Pancreas (tissue), 10 donors: Measurements from ENCODE around the gene GARIN5B. TPM values are rescaled to one million over a fixed set of nuclear protein-coding genes. Genes with fewer than 3 reads are reported as not detected.
A peak's percentile ranks its signal among the peaks of the same experiment; 100 is the strongest.

ENCODE experiments used
- ATAC-seq, 4 donors: fragments of 200-7000 bp; cut with Tn5 transposase; one replicate each; pipeline versions ENCODE4 v1.8.0 to v1.9.1; 2020; ENCODE audit warnings: mild to moderate bottlenecking in 4 of 4, moderate library complexity in 4 of 4
- DNase-seq, 6 donors: peaks; one replicate each; pipeline ENCODE4 v3.0.0-alpha.2; 2020
- FAIRE-seq: peaks from 2 replicates; lab custom pipeline; 2012; peaks lifted over from hg19 to GRCh38; lab: Jason Lieb, UNC
- H3K27ac ChIP-seq, 4 donors: fragments of 200-600 bp; sonication (generic); 1 replicate in 3 of 4; 2 replicates in 1 of 4; pipeline versions ENCODE4 v1.5.0 to v1.8.0; 2020
- H3K27me3 ChIP-seq, 4 donors: fragments of 200-600 bp; one replicate each; pipeline ENCODE4 v1.8.0; 2021
- H3K36me3 ChIP-seq, 3 donors: fragments of 200-600 bp; sonication (generic) in 1 of 3; one replicate each; pipeline versions ENCODE4 v1.5.0 to v1.8.0; 2020 to 2021
- H3K4me1 ChIP-seq, 3 donors: fragments of 200-600 bp; one replicate each; pipeline ENCODE4 v1.8.0; 2021
- H3K4me3 ChIP-seq, 4 donors: fragments of 200-600 bp; sonication (generic) in 2 of 4; one replicate each; pipeline versions ENCODE4 v1.5.0 to v1.8.0; 2020 to 2021
- H3K9me3 ChIP-seq, 4 donors: fragments of 200-600 bp; one replicate each; pipeline ENCODE4 v1.8.0; 2021
- WGBS, 2 donors: extraction: QIAGEN DNeasy Blood & Tissue Kit; methylation state at CpG; one replicate each; pipeline ENCODE4 v1.1.7; 2013; 5-methylcytosine and 5-hydroxymethylcytosine counted together
- intact Hi-C, 3 donors: fragments of 100-400 bp; cut with DNase I; formaldehyde crosslinking; loops; one replicate each; pipeline versions ENCODE4 v1.11.1 to v1.14.2; 2022
- polyA plus RNA-seq, 2 donors: library from polyadenylated mRNA; stranded (reverse); fragments of 200-250 nt; gene quantifications; one replicate each; pipeline ENCODE4 v1.2.3, GENCODE V29; 2013
- total RNA-seq, 6 donors: library from RNA; stranded (reverse); fragmentation: NEBNext Ultra II Directional in 4 of 6; extraction: Animal tissue kit (Norgen Biotek cat#: 25700) in 4 of 6; gene quantifications; one replicate each; pipeline versions ENCODE4 v1.2.1 to v1.2.4, GENCODE V29; 2021 to 2023
- TF ChIP-seq, protein P1 (sequence below), 4 donors: fragments of 200-600 bp; sonication (generic) in 3 of 4; IDR thresholded peaks; one replicate each; pipeline versions ENCODE4 v1.5.0 to v1.8.0; 2021; ENCODE audit warnings: antibody characterized with exemption in 4 of 4
- donor health status: healthy with polysubstance abuse.
- donor health status: DM: no; HTN: no; CAD: no; lungs with moderate emphysema.
- donor health status: DM: no; HTN: no; CAD: no.
- donor health status: control.
- donor health status: control.
- donor health status: Bipolar disorder and iron deficiency.
- donor health status: DM: yes; HTN: yes; CAD: no.
- donor health status: DM: no; HTN: no; CAD: no.
- donor health status: DM: no; HTN: no; CAD: no.
- donor health status: DM: yes; HTN: yes; CAD: no.

The GARIN5B gene
- total and polyA plus RNA-seq, 8 donors: not detected

- Histone ChIP-seq H3K36me3 (no peaks in the 10 kb centered on the region), H3K4me1 (no peaks in the 10 kb centered on the region), H3K27ac (no peak overlapping the region), H3K27me3 (no peaks in the 10 kb centered on the region), H3K4me3 (no peak overlapping the region), H3K9me3 (no peaks in the 10 kb centered on the region)
- 24 to 30% methylated on average over 35 to 43 of the region's 43 CpGs for WGBS, 2 donors
- FAIRE-seq: no peak
- ATAC-seq: peak in 1 of 4 donors; percentile 4
- TF ChIP-seq, protein P1, sequence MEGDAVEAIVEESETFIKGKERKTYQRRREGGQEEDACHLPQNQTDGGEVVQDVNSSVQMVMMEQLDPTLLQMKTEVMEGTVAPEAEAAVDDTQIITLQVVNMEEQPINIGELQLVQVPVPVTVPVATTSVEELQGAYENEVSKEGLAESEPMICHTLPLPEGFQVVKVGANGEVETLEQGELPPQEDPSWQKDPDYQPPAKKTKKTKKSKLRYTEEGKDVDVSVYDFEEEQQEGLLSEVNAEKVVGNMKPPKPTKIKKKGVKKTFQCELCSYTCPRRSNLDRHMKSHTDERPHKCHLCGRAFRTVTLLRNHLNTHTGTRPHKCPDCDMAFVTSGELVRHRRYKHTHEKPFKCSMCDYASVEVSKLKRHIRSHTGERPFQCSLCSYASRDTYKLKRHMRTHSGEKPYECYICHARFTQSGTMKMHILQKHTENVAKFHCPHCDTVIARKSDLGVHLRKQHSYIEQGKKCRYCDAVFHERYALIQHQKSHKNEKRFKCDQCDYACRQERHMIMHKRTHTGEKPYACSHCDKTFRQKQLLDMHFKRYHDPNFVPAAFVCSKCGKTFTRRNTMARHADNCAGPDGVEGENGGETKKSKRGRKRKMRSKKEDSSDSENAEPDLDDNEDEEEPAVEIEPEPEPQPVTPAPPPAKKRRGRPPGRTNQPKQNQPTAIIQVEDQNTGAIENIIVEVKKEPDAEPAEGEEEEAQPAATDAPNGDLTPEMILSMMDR (IDR thresholded peaks at IDR 0.05): no peak
- DNase-seq: peak in 1 of 6 donors; percentile 81
- intact Hi-C loops: loop anchor here in 1 of 3 donors (10.0 kb wide), 1 partner anchor 73 kb away; no protein-coding TSS in a partner anchor
Observed at GRCh38 chr19:55377356-55378131, 14.5 kb upstream of the GARIN5B start.

DNA sequence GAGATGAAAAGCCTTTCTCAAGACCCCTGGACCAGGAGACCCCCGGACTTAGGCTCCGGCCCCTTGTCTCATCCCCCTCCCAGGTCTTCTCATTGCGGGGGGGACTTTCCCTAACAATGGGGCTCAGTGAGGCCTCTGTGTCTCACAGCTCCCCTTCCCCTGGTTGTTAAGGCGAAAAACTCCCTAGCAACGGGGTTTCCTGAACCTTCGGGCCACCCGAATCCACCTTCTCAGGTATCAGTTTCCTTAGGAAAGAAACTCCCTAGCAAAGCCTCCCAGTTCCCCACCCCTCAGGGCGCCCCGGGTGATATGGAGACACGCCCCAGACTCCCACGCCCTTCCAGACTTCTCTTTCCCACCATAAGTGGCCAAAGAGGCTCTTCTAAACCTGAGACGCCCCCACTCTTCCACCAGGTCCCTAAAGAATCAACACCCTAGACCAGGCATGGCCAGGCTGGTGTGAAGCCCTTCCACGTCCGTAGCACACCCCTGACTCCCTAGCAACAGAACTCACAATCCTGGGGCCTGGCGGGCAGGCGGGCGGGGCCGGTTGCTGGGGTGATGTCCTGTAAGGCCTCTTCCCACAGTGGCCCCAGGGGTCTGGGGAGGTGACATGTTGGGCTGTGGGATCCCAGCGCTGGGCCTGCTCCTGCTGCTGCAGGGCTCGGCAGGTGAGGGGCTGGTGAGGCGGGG, 13.3 kb upstream of the GARIN5B start, which contains the start of gene TMEM190:
TMEM190 (plus strand) TSS at position 586 of the 693 bp plus-strand sequence; CDS start at position 614, 28 bp downstream.
- Histone ChIP-seq H3K36me3 (no peaks in the 10 kb centered on the region), H3K9me3 (no peaks in the 10 kb centered on the region), H3K4me1 (no peaks in the 10 kb centered on the region), H3K27ac (no peak within 1 kb of the TSS), H3K4me3 (no peak within 1 kb of the TSS), H3K27me3 (peaks cover 0 to 7% (median under 1%) of the 10 kb centered on the region in 4 donors)
- peak in 3 of 4 donors; percentile 7 to 36 (median 24) for ATAC-seq
- no peak for FAIRE-seq
- WGBS, 2 donors: 22 to 34% methylated on average over 21 of the region's 21 CpGs
- TF ChIP-seq, protein P1 (IDR thresholded peaks at IDR 0.05): no peak
- intact Hi-C loops: loop anchor here in 1 of 3 donors (10.0 kb wide), 1 partner anchor 72 kb away; no protein-coding TSS in a partner anchor
- peak in 1 of 6 donors; percentile 77 for DNase-seq

DNA sequence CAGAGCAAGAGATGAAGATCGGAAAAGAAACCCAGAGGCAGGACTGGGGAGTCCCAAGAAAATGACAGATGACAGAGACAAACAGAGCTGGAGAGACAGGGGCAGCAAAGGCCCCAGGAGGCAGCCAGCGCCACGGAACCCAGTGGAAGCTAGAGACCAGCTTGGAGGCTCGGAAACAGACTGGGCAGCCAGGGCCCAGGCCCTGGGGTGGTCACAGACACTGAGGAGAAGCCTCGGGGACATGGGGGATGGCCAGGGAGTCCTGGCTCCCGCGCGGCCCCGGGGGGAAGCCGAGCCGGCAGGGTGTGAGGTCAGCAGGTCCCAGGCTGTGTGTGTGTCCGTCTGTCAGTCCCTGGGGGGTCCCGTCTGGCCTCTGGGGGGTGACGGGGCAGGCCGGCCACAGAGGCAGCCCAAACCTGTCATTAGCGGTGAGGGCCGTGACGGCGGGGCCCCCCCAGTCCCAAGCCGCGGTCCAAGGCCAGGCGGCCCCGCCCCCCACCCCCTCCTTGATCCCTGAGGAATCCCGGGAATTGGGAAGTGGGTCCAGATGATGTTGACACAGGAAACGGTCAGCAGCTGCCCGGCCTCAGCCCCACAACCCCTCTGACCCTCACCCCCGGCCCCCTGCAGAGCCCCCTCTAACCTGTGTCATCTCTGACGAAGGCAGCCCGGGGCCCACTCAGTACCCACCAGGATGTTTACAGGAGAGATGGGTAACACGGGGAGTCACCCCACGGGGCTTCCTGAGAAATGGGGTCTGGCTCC, 11.1 kb upstream of the GARIN5B start:
- Histone ChIP-seq H3K9me3 (no peaks in the 10 kb centered on the region), H3K4me3 (no peak overlapping the region), H3K4me1 (peaks cover 0 to under 1% (median 0%) of the 10 kb centered on the region in 3 donors), H3K36me3 (no peaks in the 10 kb centered on the region), H3K27ac (no peak overlapping the region), H3K27me3 (peaks cover 0 to 16% (median 2%) of the 10 kb centered on the region in 4 donors)
- DNase-seq (peak in 1 of 6 donors; percentile 67), FAIRE-seq (no peak), ATAC-seq (peak in 2 of 4 donors; percentile 26 to 27)
- TF ChIP-seq, protein P1 (IDR thresholded peaks at IDR 0.05): no peak
- 5 to 6% methylated on average over 28 to 31 of the region's 31 CpGs for WGBS, 2 donors
- intact Hi-C loops: loop anchor here in 1 of 3 donors (10.0 kb wide), 1 partner anchor 69 kb away; no protein-coding TSS in a partner anchor

GRCh38 chr19:55373306-55373992, 10.4 kb upstream of the GARIN5B start:
- Histone ChIP-seq H3K4me3 (no peak overlapping the region), H3K27me3 (peaks cover 0 to 19% (median 2%) of the 10 kb centered on the region in 4 donors), H3K9me3 (no peaks in the 10 kb centered on the region), H3K4me1 (peaks cover 0 to 3% (median 0%) of the 10 kb centered on the region in 3 donors), H3K27ac (no peak overlapping the region), H3K36me3 (no peaks in the 10 kb centered on the region)
- ATAC-seq (no peak), FAIRE-seq (no peak), DNase-seq (peak in 1 of 6 donors; percentile 58)
- TF ChIP-seq, protein P1 (IDR thresholded peaks at IDR 0.05): no peak
- 52 to 54% methylated on average over 9 of the region's 9 CpGs for WGBS, 2 donors
- intact Hi-C loops: loop anchor here in 1 of 3 donors (10.0 kb wide), 1 partner anchor 69 kb away; no protein-coding TSS in a partner anchor
